Keratinocyte (primary cell): ENCODE data around the gene UCKL1. TPM values are rescaled to one million over a fixed set of nuclear protein-coding genes. Genes with fewer than 3 reads are reported as not detected.

ENCODE experiments used
- DNase-seq: peaks from one replicate; pipeline ENCODE4 v3.0.0-alpha.2; 2011; ENCODE audit warnings: low read depth, missing footprints, low spot score
- FAIRE-seq: peaks from 2 replicates; lab custom pipeline; 2011; peaks lifted over from hg19 to GRCh38; lab: Jason Lieb, UNC
- H2AFZ ChIP-seq: 2 replicates; pipeline ENCODE4 v1.6.0; 2012; ENCODE audit warnings: low read length, control low read depth, inconsistent platforms; ENCODE audit not compliant: control insufficient read depth
- H3K27ac ChIP-seq: 2 replicates; pipeline ENCODE4 v1.5.1; 2011; ENCODE audit warnings: low read length; ENCODE audit not compliant: control insufficient read depth, insufficient read depth
- H3K27me3 ChIP-seq: 3 replicates; pipeline ENCODE4 v1.6.0; 2011; ENCODE audit warnings: low read length; ENCODE audit not compliant: control insufficient read depth, insufficient read depth; ENCODE audit errors: extremely low read depth
- H3K36me3 ChIP-seq, 2 experiments: 2 replicates in 1 of 2; 3 replicates in 1 of 2; pipeline ENCODE4 v1.5.1; 2011; ENCODE audit warnings: low read length in 2 of 2, mild to moderate bottlenecking in 1 of 2; ENCODE audit not compliant: control insufficient read depth in 2 of 2, insufficient read depth in 2 of 2; ENCODE audit errors: extremely low read depth in 1 of 2
- H3K4me1 ChIP-seq: 3 replicates; pipeline ENCODE4 v1.5.1; 2011; ENCODE audit warnings: low read length; ENCODE audit not compliant: control insufficient read depth, insufficient read depth; ENCODE audit errors: extremely low read depth
- H3K4me2 ChIP-seq: 3 replicates; pipeline ENCODE4 v1.6.0; 2011; ENCODE audit warnings: low read depth, low read length; ENCODE audit not compliant: control insufficient read depth, insufficient read depth; ENCODE audit errors: extremely low read depth
- H3K4me3 ChIP-seq, 3 experiments: fragments of 200-600 bp in 1 of 3; sonication (generic) in 1 of 3; 2 replicates in 2 of 3; 3 replicates in 1 of 3; pipeline ENCODE4 v1.5.1; 2011 to 2016; ENCODE audit warnings: low read length in 3 of 3, mild to moderate bottlenecking in 3 of 3, control low read depth in 2 of 3, inconsistent platforms in 1 of 3, low read depth in 1 of 3, mixed read lengths in 1 of 3, mixed run types in 1 of 3, moderate library complexity in 1 of 3; ENCODE audit not compliant: control insufficient read depth in 2 of 3, insufficient read depth in 2 of 3; ENCODE audit errors: extremely low read depth in 1 of 3
- H3K79me2 ChIP-seq: 2 replicates; pipeline ENCODE4 v1.6.0; 2012; ENCODE audit warnings: low read length; ENCODE audit not compliant: control insufficient read depth, insufficient read depth
- H3K9ac ChIP-seq: 3 replicates; pipeline ENCODE4 v1.6.0; 2011; ENCODE audit warnings: low read length; ENCODE audit not compliant: control insufficient read depth, insufficient read depth; ENCODE audit errors: extremely low read depth
- H3K9me1 ChIP-seq: 3 replicates; pipeline ENCODE4 v1.6.0; 2011; ENCODE audit warnings: low read length; ENCODE audit not compliant: control insufficient read depth, insufficient read depth; ENCODE audit errors: extremely low read depth
- H3K9me3 ChIP-seq: 2 replicates; pipeline ENCODE4 v1.5.1; 2012; ENCODE audit warnings: low read depth, low read length; ENCODE audit not compliant: control insufficient read depth
- H4K20me1 ChIP-seq: 3 replicates; pipeline ENCODE4 v1.6.0; 2011; ENCODE audit warnings: low read length; ENCODE audit not compliant: control insufficient read depth, insufficient read depth; ENCODE audit errors: extremely low read depth
- CTCF ChIP-seq, 3 experiments: IDR thresholded peaks in 1 of 3; conservative IDR thresholded peaks in 1 of 3; optimal IDR thresholded peaks in 1 of 3; 2 replicates in 2 of 3; 3 replicates in 1 of 3; pipeline versions ENCODE3 to v1.5.1; 2011; ENCODE audit warnings: low read length in 3 of 3, mild to moderate bottlenecking in 3 of 3, moderate library complexity in 2 of 3, control low read depth in 1 of 3, inconsistent platforms in 1 of 3; ENCODE audit not compliant: insufficient read depth in 2 of 3; ENCODE audit errors: extremely low read depth in 1 of 3
- EZH2 ChIP-seq: IDR thresholded peaks from one replicate; pipeline ENCODE4 v1.6.1; 2012; ENCODE audit warnings: inconsistent platforms, mild to moderate bottlenecking, low read length, moderate library complexity
- dilution Hi-C: fragments of 300-500 bp; cut with MboI; formaldehyde crosslinking; loops from one replicate; pipeline ENCODE4 v1.7.0; 2020; ENCODE audit warnings: low sequenced_read_pairs; ENCODE audit not compliant: extremely low pct_ligation_motif_present
- polyA plus RNA-seq, 5 experiments: library from polyadenylated mRNA; depleted of rRNA in 3 of 5; stranded (reverse) in 3 of 5; stranded (forward) in 1 of 5; unstranded in 1 of 5; fragments of >200 nt; gene quantifications; 1 replicate in 1 of 5; 2 replicates in 3 of 5; 3 replicates in 1 of 5; pipeline versions ENCODE4 v1.2.1 to v1.2.3, GENCODE V29; 2011 to 2012; ENCODE audit warnings: missing spikeins in 2 of 5, low read depth in 1 of 5, low replicate concordance in 1 of 5

UCKL1 gene
- polyA plus RNA-seq, 1 donor (not counting 4 experiments of a cell fraction or from before 2014, with no cell fraction given): 24.1 TPM

DNA sequence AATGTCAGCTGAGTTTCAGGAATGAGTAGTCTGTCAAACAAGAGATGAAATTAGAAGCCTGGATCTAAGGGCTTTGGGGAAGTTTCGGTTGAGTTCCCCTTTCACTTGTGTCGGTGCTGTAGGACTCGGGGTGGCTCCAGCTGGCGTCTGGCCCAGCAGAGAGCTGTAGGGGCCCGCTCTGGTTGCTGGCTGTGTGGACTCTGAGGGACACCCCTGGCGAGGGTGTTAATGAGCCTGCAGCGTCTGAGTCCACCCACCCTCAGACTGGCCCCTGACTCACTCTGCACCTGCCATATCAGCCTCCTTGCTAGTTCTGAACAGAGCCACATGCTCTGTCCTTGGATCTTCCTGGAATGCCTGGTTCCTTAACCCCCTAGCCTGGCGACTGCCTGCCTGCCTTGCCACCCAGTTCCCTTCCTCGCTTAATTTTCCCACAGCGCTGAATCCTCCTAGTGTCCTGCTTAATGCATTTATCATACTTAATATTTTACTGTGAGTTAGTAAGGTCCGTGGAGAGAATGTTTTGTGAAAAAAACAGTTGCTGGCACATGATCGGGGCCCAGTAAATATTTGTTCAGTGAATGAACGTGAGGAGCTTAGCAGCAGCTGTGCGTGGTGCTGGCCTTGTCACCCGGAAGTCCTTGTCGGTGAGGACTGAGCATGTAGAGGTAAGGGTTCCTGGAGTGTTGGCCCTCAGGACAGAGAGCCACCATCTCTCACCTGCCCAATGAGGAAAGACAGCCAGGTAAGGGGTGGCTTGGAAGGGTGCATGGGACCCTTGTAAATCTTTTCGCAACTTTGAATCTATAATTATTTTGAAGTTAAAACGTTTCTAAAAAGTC is 59.7 kb downstream of the UCKL1 start:
- Histone ChIP-seq H3K9me1 (peaks cover 2% of the 10 kb centered on the region), H3K27ac (peak overlapping the region; percentile 76), H3K4me1 (peaks cover 24% of the 10 kb centered on the region), H3K79me2 (peaks cover 56% of the 10 kb centered on the region), H4K20me1 (peaks cover 15% of the 10 kb centered on the region), H2AFZ (no peak overlapping the region), H3K36me3 (peaks cover 15 to 22% of the 10 kb centered on the region in 2 experiments), H3K4me3 (peak overlapping the region; percentile 53 to 81 (median 73)), H3K4me2 (peak overlapping the region; percentile 89), H3K9ac (peak overlapping the region; percentile 74), H3K27me3 (no peaks in the 10 kb centered on the region), H3K9me3 (no peaks in the 10 kb centered on the region)
- no peak for FAIRE-seq
- dilution Hi-C loops: no loop called here
- no peak for DNase-seq
- TF ChIP-seq CTCF (optimal IDR thresholded peaks at IDR 0.05 in 1 of 3, IDR thresholded peaks at IDR 0.05 in 1 of 3, conservative IDR thresholded peaks at IDR 0.05 in 1 of 3; ENCODE audit: extremely low read depth in 1 of 3, insufficient read depth in 2 of 3, low read length in 3 of 3): no peak
- TF ChIP-seq EZH2: no peak

- H3K79me2 ChIP-seq: peaks cover 52% of the 10 kb centered on the region
- peaks cover 20% of the 10 kb centered on the region for H3K4me1 ChIP-seq
- peaks cover 2% of the 10 kb centered on the region for H3K9me1 ChIP-seq
- dilution Hi-C loops: no loop called here
- H4K20me1 ChIP-seq: peaks cover 15% of the 10 kb centered on the region
- H3K9me3 ChIP-seq: no peaks in the 10 kb centered on the region
- no peak overlapping the region for H2AFZ ChIP-seq
- peak overlapping the region; percentile 53 to 81 (median 73) for H3K4me3 ChIP-seq
- no peak for TF ChIP-seq CTCF (optimal IDR thresholded peaks at IDR 0.05 in 1 of 3, IDR thresholded peaks at IDR 0.05 in 1 of 3, conservative IDR thresholded peaks at IDR 0.05 in 1 of 3; ENCODE audit: extremely low read depth in 1 of 3, insufficient read depth in 2 of 3, low read length in 3 of 3)
- peak overlapping the region; percentile 76 for H3K27ac ChIP-seq
- peak overlapping the region; percentile 89 for H3K4me2 ChIP-seq
- DNase-seq: no peak
- peak overlapping the region; percentile 74 for H3K9ac ChIP-seq
- no peak for FAIRE-seq
- H3K27me3 ChIP-seq: no peaks in the 10 kb centered on the region
- peaks cover 16 to 24% of the 10 kb centered on the region in 2 experiments for H3K36me3 ChIP-seq
These were observed 60.3 kb downstream of the UCKL1 start for GRCh38 chr20:63895952-63896263.
